ENCODE measurements around the gene ZNF521.
A peak's percentile ranks its signal among the peaks of the same experiment; 100 is the strongest.

ZNF521 gene

DNA sequence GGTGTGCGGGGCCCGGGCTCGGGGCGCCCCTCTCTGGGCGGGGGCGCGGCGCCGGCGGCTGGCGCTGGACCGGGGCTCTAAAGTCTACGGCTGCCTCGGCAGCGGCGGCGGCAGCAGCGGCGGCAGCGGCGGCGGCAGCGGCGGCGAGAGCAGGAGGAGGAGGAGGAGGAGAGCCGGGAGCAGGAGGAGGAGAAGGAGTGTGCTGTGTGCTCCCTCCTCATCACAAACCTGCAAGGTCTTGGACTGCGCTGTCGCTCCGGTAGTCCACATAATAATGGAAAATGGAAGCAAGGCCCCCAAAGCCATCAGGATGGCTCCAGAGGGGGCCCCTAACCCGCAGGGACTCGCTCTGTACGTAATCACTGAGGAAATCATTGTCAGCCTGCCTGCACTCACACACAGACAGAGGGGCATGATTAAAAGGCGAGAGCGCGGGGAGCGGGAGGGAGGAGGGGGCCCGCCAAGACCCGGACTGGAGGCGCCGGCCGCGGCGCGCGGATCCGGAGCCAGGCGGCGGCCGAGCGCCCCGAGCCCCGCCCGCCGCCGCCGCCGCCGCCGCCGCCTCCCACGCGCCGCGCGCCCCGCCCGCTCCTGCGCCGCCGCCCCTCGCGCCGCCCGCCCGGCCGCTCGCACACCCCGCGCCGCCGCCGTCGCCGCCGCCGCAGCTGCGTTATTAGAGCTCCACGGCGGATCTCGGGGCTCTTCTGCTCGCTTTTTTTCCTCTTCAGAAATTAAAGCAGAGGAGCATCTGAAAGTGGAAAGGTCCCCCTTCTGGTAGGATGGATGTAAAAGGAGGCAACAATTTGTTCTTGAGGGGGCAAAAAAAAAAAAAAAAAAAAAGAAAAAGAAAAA is at the start of gene ZNF521:
Gene ZNF521, minus strand, starts transcription at position 390 of the 852 bp plus-strand sequence. CDS start 1,220 bp downstream, outside the sequence.
- H3K9ac ChIP-seq (ENCODE audit: low read length in 2 of 2): peak within 1 kb of the TSS; percentile 55 to 66
- H3K4me3 ChIP-seq (ENCODE audit: low read length in 2 of 2): peak within 1 kb of the TSS; percentile 83 to 86
- H3K4me1 ChIP-seq (ENCODE audit: control insufficient read depth, insufficient read depth, low read length): peaks cover 5% of the 10 kb centered on the region
- no peaks in the 10 kb centered on the region for H3K36me3 ChIP-seq (ENCODE audit: control insufficient read depth in 2 of 2, insufficient read depth in 2 of 2, low read length in 2 of 2)
- peaks cover 13 to 24% of the 10 kb centered on the region in 2 donors for H3K27me3 ChIP-seq (ENCODE audit: control insufficient read depth in 1 of 2, insufficient read depth in 2 of 2, low read length in 2 of 2)
- peak within 1 kb of the TSS; percentile 32 for H3K27ac ChIP-seq (ENCODE audit: low read length)
- H3K9me3 ChIP-seq (ENCODE audit: control insufficient read depth in 2 of 2, low read length in 2 of 2): no peaks in the 10 kb centered on the region

DNA sequence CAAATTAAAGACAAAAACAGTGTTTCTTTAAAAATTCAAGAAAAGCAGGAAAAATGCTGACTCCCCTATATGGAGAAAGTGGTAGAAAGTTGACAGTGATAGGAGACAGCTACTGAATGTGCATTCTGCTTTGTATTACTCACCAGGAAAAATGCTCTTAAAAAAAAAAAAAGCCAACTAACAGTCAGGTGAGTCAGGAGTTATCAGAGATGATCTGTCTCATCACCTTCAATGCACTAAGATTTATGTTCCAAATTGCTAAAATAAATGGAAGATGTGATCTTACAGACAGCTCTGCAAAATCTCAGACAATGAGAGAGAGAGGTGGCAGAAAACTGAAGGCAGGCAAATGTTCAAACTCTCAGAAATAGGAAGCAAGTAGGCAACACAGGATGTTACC is 47.6 kb upstream of the ZNF521 start:
- no peak overlapping the region for H3K27ac ChIP-seq (ENCODE audit: low read length)
- H3K4me3 ChIP-seq (ENCODE audit: low read length in 2 of 2): no peak overlapping the region
- H3K9me3 ChIP-seq (ENCODE audit: control insufficient read depth in 2 of 2, low read length in 2 of 2): peaks cover 0 to 3% of the 10 kb centered on the region in 2 donors
- H3K27me3 ChIP-seq (ENCODE audit: control insufficient read depth in 1 of 2, insufficient read depth in 2 of 2, low read length in 2 of 2): no peaks in the 10 kb centered on the region
- H3K4me1 ChIP-seq (ENCODE audit: control insufficient read depth, insufficient read depth, low read length): no peaks in the 10 kb centered on the region
- no peak overlapping the region for H3K9ac ChIP-seq (ENCODE audit: low read length in 2 of 2)
- no peaks in the 10 kb centered on the region for H3K36me3 ChIP-seq (ENCODE audit: control insufficient read depth in 2 of 2, insufficient read depth in 2 of 2, low read length in 2 of 2)

DNA sequence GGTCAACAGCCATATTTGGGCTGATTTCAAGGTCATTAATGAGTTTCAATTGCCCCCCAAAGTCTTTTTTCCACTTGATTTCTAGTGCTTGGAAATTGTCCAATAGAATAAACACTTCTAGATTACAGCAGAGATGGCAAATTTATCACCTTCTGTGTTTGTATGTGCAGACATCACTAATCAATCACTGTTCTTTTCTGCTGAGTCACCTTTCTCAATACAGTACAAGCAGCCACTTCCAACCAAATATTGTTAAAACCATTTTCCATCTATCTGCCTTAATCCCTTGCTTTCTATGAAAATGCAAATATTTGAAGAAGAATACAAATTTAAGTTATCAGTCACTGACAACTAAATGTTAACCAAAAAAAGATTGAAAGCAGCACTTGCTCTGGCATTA is 40.2 kb upstream of the ZNF521 start:
- H3K27me3 ChIP-seq (ENCODE audit: control insufficient read depth in 1 of 2, insufficient read depth in 2 of 2, low read length in 2 of 2): no peaks in the 10 kb centered on the region
- no peak overlapping the region for H3K4me3 ChIP-seq (ENCODE audit: low read length in 2 of 2)
- H3K36me3 ChIP-seq (ENCODE audit: control insufficient read depth in 2 of 2, insufficient read depth in 2 of 2, low read length in 2 of 2): no peaks in the 10 kb centered on the region
- no peak overlapping the region for H3K9ac ChIP-seq (ENCODE audit: low read length in 2 of 2)
- H3K9me3 ChIP-seq (ENCODE audit: control insufficient read depth in 2 of 2, low read length in 2 of 2): peaks cover 0 to 6% of the 10 kb centered on the region in 2 donors
- no peaks in the 10 kb centered on the region for H3K4me1 ChIP-seq (ENCODE audit: control insufficient read depth, insufficient read depth, low read length)
- H3K27ac ChIP-seq (ENCODE audit: low read length): no peak overlapping the region

DNA sequence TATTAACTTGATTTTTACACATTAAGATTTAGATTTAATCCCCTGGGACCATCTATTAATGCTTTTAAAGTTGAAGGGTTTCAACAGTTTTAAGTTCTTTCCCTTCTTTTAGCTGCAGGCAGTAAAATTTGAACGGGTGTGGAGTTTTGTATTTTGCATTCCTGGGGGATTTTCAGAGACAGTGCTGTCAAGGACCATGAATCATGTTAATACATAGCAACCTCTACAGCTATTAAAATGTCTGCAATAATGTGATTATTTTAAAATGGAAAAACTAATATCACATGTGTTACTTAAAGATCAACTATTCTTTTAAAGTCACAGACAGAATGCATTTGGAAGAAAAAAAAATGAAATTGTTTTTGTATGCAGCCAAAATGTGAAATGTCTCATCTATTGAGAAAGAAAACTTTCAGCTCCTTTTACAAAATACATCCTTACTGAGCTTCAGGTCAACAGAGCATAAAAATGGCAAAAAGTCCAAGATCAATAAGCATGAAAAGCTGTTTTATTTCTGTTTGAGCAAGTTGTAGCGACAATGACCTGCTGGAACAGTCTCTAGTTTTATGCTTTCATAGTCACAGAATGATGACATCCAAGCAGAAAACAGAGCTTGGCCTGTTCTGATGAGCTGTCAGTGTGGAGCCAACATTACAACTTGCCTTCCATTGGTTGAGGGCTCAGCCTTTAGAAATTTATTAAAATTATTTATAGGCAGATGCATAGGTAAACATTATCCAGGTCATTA is 21.6 kb upstream of the ZNF521 start:
- Histone ChIP-seq H3K4me3 (ENCODE audit: low read length in 2 of 2) (no peak overlapping the region), H3K27me3 (ENCODE audit: control insufficient read depth in 1 of 2, insufficient read depth in 2 of 2, low read length in 2 of 2) (no peaks in the 10 kb centered on the region), H3K9ac (ENCODE audit: low read length in 2 of 2) (no peak overlapping the region), H3K36me3 (ENCODE audit: control insufficient read depth in 2 of 2, insufficient read depth in 2 of 2, low read length in 2 of 2) (no peaks in the 10 kb centered on the region), H3K9me3 (ENCODE audit: control insufficient read depth in 2 of 2, low read length in 2 of 2) (no peaks in the 10 kb centered on the region), H3K27ac (ENCODE audit: low read length) (no peak overlapping the region), H3K4me1 (ENCODE audit: control insufficient read depth, insufficient read depth, low read length) (no peaks in the 10 kb centered on the region)

DNA sequence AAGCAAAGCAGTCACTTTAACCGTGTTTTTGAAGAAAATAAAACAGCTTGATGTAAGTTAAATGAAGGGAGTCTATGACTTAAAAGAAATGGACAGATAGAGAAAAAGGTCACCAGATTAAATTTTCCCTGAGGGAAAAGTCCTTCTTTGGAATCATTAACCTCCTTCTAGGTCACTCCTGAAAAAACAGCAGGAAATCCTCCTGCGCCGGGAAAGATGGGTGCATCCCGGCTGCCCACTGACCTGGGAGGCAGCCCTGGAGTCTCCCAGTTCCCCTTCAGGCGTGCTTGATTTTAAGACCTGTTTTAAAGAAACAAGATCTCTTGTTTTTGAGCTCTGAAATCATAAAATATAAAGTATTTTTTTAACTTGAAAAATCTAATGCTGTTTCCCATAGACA is 18.4 kb upstream of the ZNF521 start:
- Histone ChIP-seq H3K9ac (ENCODE audit: low read length in 2 of 2) (no peak overlapping the region), H3K27ac (ENCODE audit: low read length) (no peak overlapping the region), H3K36me3 (ENCODE audit: control insufficient read depth in 2 of 2, insufficient read depth in 2 of 2, low read length in 2 of 2) (no peaks in the 10 kb centered on the region), H3K4me1 (ENCODE audit: control insufficient read depth, insufficient read depth, low read length) (no peaks in the 10 kb centered on the region), H3K27me3 (ENCODE audit: control insufficient read depth in 1 of 2, insufficient read depth in 2 of 2, low read length in 2 of 2) (no peaks in the 10 kb centered on the region), H3K9me3 (ENCODE audit: control insufficient read depth in 2 of 2, low read length in 2 of 2) (no peaks in the 10 kb centered on the region), H3K4me3 (ENCODE audit: low read length in 2 of 2) (no peak overlapping the region)

DNA sequence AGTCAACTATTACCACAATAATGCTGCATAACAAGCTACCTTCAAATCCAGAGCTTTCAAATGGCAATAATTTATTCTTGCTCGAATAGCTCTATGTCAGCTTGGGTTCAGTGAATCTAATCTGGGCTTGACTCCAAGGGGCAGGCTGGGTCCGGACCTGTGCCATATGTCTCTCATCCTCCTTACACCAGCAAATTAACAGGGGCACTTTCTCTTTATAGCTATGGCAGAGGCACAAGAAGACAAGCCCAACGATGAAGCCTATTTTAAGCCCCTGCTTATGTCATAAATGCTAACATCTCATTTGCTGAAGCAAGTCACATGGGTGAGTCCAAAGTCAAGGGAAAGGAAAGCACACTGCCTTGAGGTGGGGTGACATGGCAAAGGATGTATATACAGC is 13.3 kb upstream of the ZNF521 start:
- H3K9ac ChIP-seq (ENCODE audit: low read length in 2 of 2): no peak overlapping the region
- H3K9me3 ChIP-seq (ENCODE audit: control insufficient read depth in 2 of 2, low read length in 2 of 2): peaks cover 0 to 2% of the 10 kb centered on the region in 2 donors
- peaks cover 0 to 3% of the 10 kb centered on the region in 2 donors for H3K27me3 ChIP-seq (ENCODE audit: control insufficient read depth in 1 of 2, insufficient read depth in 2 of 2, low read length in 2 of 2)
- H3K4me1 ChIP-seq (ENCODE audit: control insufficient read depth, insufficient read depth, low read length): no peaks in the 10 kb centered on the region
- no peak overlapping the region for H3K27ac ChIP-seq (ENCODE audit: low read length)
- no peak overlapping the region for H3K4me3 ChIP-seq (ENCODE audit: low read length in 2 of 2)
- H3K36me3 ChIP-seq (ENCODE audit: control insufficient read depth in 2 of 2, insufficient read depth in 2 of 2, low read length in 2 of 2): no peaks in the 10 kb centered on the region

DNA sequence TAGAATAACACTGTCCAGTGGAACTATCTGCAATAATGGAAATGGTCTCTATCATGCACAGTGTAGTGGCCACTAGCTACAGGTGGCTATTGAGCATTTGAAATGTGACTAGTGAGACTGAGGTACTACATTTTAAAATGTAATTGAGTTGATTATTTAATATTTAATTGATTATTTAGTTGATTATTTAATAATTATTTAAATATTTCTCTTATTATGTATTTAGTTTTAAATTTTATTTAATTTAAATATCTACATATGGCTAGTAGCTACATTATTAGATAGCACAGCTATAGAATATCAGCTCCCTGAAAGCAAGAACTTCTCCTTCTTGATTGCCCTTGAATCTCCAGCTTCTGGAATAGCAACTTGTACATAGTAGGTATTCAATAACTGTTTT is 12.8 kb upstream of the ZNF521 start:
- H3K4me3 ChIP-seq (ENCODE audit: low read length in 2 of 2): no peak overlapping the region

DNA sequence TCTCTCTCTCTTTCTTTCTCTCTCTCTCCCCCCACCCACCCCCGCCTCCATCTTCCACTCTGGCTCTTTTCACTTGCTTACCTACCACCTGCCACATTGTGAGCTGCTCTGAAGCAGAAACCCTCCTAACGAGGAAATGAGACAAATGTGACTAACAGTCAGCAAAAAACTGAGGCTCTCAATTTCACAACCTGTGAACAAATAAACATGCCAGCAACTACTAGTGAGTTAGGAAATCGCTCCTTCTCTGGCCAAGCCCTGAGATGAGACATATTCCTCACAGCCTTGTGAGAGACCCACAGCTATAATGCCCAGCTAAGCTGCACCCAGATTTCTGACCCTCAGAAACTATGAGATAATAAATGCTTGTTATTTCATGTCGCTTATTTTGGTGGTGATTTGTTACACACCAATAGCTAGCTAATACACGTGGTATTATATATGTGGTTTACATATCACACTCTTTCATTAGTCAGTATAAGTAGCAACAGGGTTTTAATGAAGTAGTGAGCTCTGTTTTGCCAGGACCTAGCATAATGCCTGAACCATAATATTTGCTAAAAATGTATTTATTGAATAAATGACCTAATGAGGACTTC is 8.4 kb upstream of the ZNF521 start:
- Histone ChIP-seq H3K27me3 (ENCODE audit: control insufficient read depth in 1 of 2, insufficient read depth in 2 of 2, low read length in 2 of 2) (peaks cover 0 to 3% of the 10 kb centered on the region in 2 donors), H3K36me3 (ENCODE audit: control insufficient read depth in 2 of 2, insufficient read depth in 2 of 2, low read length in 2 of 2) (no peaks in the 10 kb centered on the region), H3K4me3 (ENCODE audit: low read length in 2 of 2) (no peak overlapping the region), H3K27ac (ENCODE audit: low read length) (no peak overlapping the region), H3K9ac (ENCODE audit: low read length in 2 of 2) (no peak overlapping the region), H3K9me3 (ENCODE audit: control insufficient read depth in 2 of 2, low read length in 2 of 2) (peaks cover 0 to 2% of the 10 kb centered on the region in 2 donors), H3K4me1 (ENCODE audit: control insufficient read depth, insufficient read depth, low read length) (no peaks in the 10 kb centered on the region)

More for the DNA sequence above, 12.8 kb upstream of the ZNF521 start:
- Histone ChIP-seq H3K9ac (ENCODE audit: low read length in 2 of 2) (no peak overlapping the region), H3K36me3 (ENCODE audit: control insufficient read depth in 2 of 2, insufficient read depth in 2 of 2, low read length in 2 of 2) (no peaks in the 10 kb centered on the region), H3K4me1 (ENCODE audit: control insufficient read depth, insufficient read depth, low read length) (no peaks in the 10 kb centered on the region), H3K9me3 (ENCODE audit: control insufficient read depth in 2 of 2, low read length in 2 of 2) (peaks cover 0 to 2% of the 10 kb centered on the region in 2 donors), H3K27me3 (ENCODE audit: control insufficient read depth in 1 of 2, insufficient read depth in 2 of 2, low read length in 2 of 2) (peaks cover 0 to 3% of the 10 kb centered on the region in 2 donors), H3K27ac (ENCODE audit: low read length) (no peak overlapping the region)

DNA sequence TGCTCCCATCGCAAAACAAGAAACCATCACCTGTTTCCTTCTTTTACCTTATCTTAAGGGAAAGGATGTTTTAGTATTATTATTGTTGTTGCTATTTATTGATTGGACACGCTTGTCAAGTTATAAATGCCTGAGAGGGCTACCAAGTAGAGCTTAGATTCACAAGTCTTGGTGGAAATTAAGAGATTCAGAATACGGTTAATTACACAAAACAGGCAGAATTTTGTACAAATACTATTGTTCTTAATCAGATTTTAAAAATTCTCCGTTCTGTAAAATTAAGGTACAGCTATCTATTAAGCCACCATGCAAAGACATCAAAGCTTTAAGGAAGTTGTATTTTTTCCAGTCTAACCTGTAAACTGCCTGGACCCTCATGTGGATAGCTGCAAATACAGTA is 1.1 kb upstream of the ZNF521 start:
- Histone ChIP-seq H3K4me3 (ENCODE audit: low read length in 2 of 2) (no peak overlapping the region), H3K27ac (ENCODE audit: low read length) (no peak overlapping the region), H3K4me1 (ENCODE audit: control insufficient read depth, insufficient read depth, low read length) (peaks cover 5% of the 10 kb centered on the region), H3K9me3 (ENCODE audit: control insufficient read depth in 2 of 2, low read length in 2 of 2) (no peaks in the 10 kb centered on the region), H3K27me3 (ENCODE audit: control insufficient read depth in 1 of 2, insufficient read depth in 2 of 2, low read length in 2 of 2) (peaks cover 13 to 22% of the 10 kb centered on the region in 2 donors), H3K36me3 (ENCODE audit: control insufficient read depth in 2 of 2, insufficient read depth in 2 of 2, low read length in 2 of 2) (no peaks in the 10 kb centered on the region), H3K9ac (ENCODE audit: low read length in 2 of 2) (no peak overlapping the region)

DNA sequence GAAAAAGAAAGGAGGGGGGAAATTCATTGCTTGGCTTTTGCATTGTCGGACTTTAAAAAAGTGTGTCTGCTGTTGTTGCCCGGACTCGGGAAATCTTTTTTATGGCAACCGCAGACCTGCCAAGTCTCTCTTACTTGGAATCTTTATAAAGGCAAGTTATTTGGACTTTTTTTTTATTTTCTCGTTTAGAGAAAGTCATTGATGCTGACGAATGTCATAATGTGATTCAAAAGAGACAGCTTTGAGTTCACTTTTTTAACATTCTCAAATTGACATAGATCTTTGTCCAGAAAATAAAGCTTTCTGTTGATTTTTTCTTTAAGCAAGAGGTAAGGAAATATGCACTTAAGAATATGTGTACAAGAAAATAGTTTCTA is 651 bp upstream of the ZNF521 start:
- Histone ChIP-seq H3K36me3 (ENCODE audit: control insufficient read depth in 2 of 2, insufficient read depth in 2 of 2, low read length in 2 of 2) (no peaks in the 10 kb centered on the region), H3K27me3 (ENCODE audit: control insufficient read depth in 1 of 2, insufficient read depth in 2 of 2, low read length in 2 of 2) (peaks cover 13 to 24% of the 10 kb centered on the region in 2 donors), H3K4me1 (ENCODE audit: control insufficient read depth, insufficient read depth, low read length) (peaks cover 5% of the 10 kb centered on the region), H3K4me3 (ENCODE audit: low read length in 2 of 2) (peak overlapping the region; percentile 43 to 56), H3K9me3 (ENCODE audit: control insufficient read depth in 2 of 2, low read length in 2 of 2) (no peaks in the 10 kb centered on the region), H3K27ac (ENCODE audit: low read length) (no peak overlapping the region), H3K9ac (ENCODE audit: low read length in 2 of 2) (peak overlapping the region in 1 of 2 donors; percentile 44)
